Cardiac fibroblast (primary cell): ENCODE data around the gene MAML2.

ENCODE experiments used
- DNase-seq, 2 donors: peaks; one replicate each; pipeline versions ENCODE4 v3.0.0 to v3.0.0-alpha.2; 2010; ENCODE audit warnings: low read depth in 2 of 2
- H3K4me3 ChIP-seq, 2 donors: replicated peaks in 1 of 2; 1 replicate in 1 of 2; 2 replicates in 1 of 2; pipeline ENCODE4 v1.5.1; 2011; ENCODE audit warnings: low read depth in 2 of 2, low read length in 2 of 2, mild to moderate bottlenecking in 2 of 2, moderate library complexity in 1 of 2
- CTCF ChIP-seq: IDR thresholded peaks from one replicate; pipeline ENCODE4 v1.5.1; 2011; ENCODE audit warnings: low read depth, mild to moderate bottlenecking, low read length, inconsistent platforms

Gene MAML2

GRCh38 chr11:96282625-96283220 is 60.3 kb downstream of the MAML2 start:
- no peak overlapping the region for H3K4me3 ChIP-seq
- TF ChIP-seq CTCF = no peak
- DNase-seq = no peak

- TF ChIP-seq CTCF = no peak
- no peak overlapping the region for H3K4me3 ChIP-seq
- DNase-seq = no peak
Observed at GRCh38 chr11:96280444-96280843, 62.6 kb downstream of the MAML2 start.

GRCh38 chr11:96279896-96280290 is 63.1 kb downstream of the MAML2 start:
- no peak for DNase-seq
- H3K4me3 ChIP-seq = no peak overlapping the region
- TF ChIP-seq CTCF = no peak

GRCh38 chr11:96279018-96279895 is 63.7 kb downstream of the MAML2 start:
- no peak for TF ChIP-seq CTCF
- DNase-seq = peak; percentile 33 to 76
- no peak overlapping the region for H3K4me3 ChIP-seq

GRCh38 chr11:96278039-96278897 is 64.7 kb downstream of the MAML2 start:
- DNase-seq = no peak
- TF ChIP-seq CTCF = no peak
- H3K4me3 ChIP-seq = no peak overlapping the region

- no peak for TF ChIP-seq CTCF
- no peak for DNase-seq
Observed at GRCh38 chr11:96277696-96278038, 65.3 kb downstream of the MAML2 start.

More at GRCh38 chr11:96277696-96278038, 65.3 kb downstream of the MAML2 start:
- no peak overlapping the region for H3K4me3 ChIP-seq
